ENCODE data around the gene MINAR1. TPM values are rescaled to one million over a fixed set of nuclear protein-coding genes. Genes with fewer than 3 reads are reported as not detected.

The MINAR1 gene
- total RNA-seq, 1 donor from 2014 or later: 0.51 TPM

- DNase-seq: no peak
Observed at GRCh38 chr15:79432345-79433275, 474 bp downstream of the MINAR1 start.

- DNase-seq: no peak
Observed at GRCh38 chr15:79433276-79433990, 1.3 kb downstream of the MINAR1 start.

GRCh38 chr15:79434361-79434760 is 2.2 kb downstream of the MINAR1 start:
- DNase-seq: no peak

GRCh38 chr15:79436037-79436780 is 4.1 kb downstream of the MINAR1 start:
- DNase-seq: no peak

- DNase-seq: no peak
Observed at GRCh38 chr15:79437275-79438000, 5.3 kb downstream of the MINAR1 start.

GRCh38 chr15:79439236-79439635 is 7.1 kb downstream of the MINAR1 start:
- DNase-seq: no peak

GRCh38 chr15:79440355-79440908 is 8.3 kb downstream of the MINAR1 start:
- DNase-seq: no peak

- no peak for DNase-seq
Observed at GRCh38 chr15:79442911-79443310, 10.8 kb downstream of the MINAR1 start.

- DNase-seq: no peak
Observed at GRCh38 chr15:79447060-79447459, 14.9 kb downstream of the MINAR1 start.

- no peak for DNase-seq
Observed at GRCh38 chr15:79450648-79451047, 18.5 kb downstream of the MINAR1 start.

GRCh38 chr15:79451361-79451999 is 19.3 kb downstream of the MINAR1 start:
- no peak for DNase-seq

- DNase-seq: no peak
Observed at GRCh38 chr15:79452244-79453051, 20.3 kb downstream of the MINAR1 start.

GRCh38 chr15:79453446-79453845 is 21.3 kb downstream of the MINAR1 start:
- no peak for DNase-seq

GRCh38 chr15:79454063-79454462 is 21.9 kb downstream of the MINAR1 start:
- DNase-seq: no peak

GRCh38 chr15:79455361-79455760 is 23.2 kb downstream of the MINAR1 start:
- DNase-seq: no peak

- no peak for DNase-seq
Observed at GRCh38 chr15:79455943-79456342, 23.8 kb downstream of the MINAR1 start.

- DNase-seq: no peak
Observed at GRCh38 chr15:79458491-79458890, 26.4 kb downstream of the MINAR1 start.

GRCh38 chr15:79459666-79460065 is 27.5 kb downstream of the MINAR1 start:
- no peak for DNase-seq

- DNase-seq: no peak
Observed at GRCh38 chr15:79463043-79463780, 31.1 kb downstream of the MINAR1 start.

- DNase-seq: no peak
Observed at GRCh38 chr15:79463781-79464270, 31.7 kb downstream of the MINAR1 start.
